ENCODE results near the gene SPTBN4. TPM values are rescaled to one million over a fixed set of nuclear protein-coding genes. Genes with fewer than 3 reads are reported as not detected.
A peak's percentile ranks its signal among the peaks of the same experiment; 100 is the strongest.

Gene SPTBN4
- total and polyA plus RNA-seq, 10 of the 15 experiments (the other 5 are each of a cell fraction or from before 2014, with no cell fraction given), result 0.04 to 1.1 (median 0.34) TPM; not detected in 1

GRCh38 chr19:40604647-40605215 lies 137.9 kb downstream of the SPTBN4 start:
- H2AFZ ChIP-seq (ENCODE audit: control insufficient read depth, low read depth, low read length), result peak overlapping the region; percentile 26
- no peak for DNase-seq (ENCODE audit: low read depth, low spot score)
- no peaks in the 10 kb centered on the region for H3K79me2 ChIP-seq (ENCODE audit: control insufficient read depth, insufficient read depth, low read length)
- no peaks in the 10 kb centered on the region for H4K20me1 ChIP-seq (ENCODE audit: control insufficient read depth, insufficient read depth)
- peak overlapping the region; percentile 71; the same call in 1 of the 2 replicates for H3K4me3 ChIP-seq
- intact Hi-C loops (cut with micrococcal nuclease; ENCODE audit: unreplicated experiment) (no loop called here), in situ Hi-C loops (cut with MboI) (loop anchor here (10.0 kb wide), 1 partner anchor 300 kb away; no protein-coding TSS in a partner anchor)
- no peak overlapping the region for H3K27ac ChIP-seq (ENCODE audit: control insufficient read depth, insufficient read depth)
- H3K9ac ChIP-seq (ENCODE audit: control insufficient read depth, insufficient read depth, low read length), result no peak overlapping the region
- no peak for ATAC-seq
- ChIA-PET SMC1A (ENCODE audit: uncharacterized antibody, unreplicated experiment) (interaction anchor here (0.7 to 5.3 kb wide), 4 partner anchors 29 to 299 kb away, joined by 3 to 35 read pairs (median 5); no protein-coding TSS in a partner anchor), POLR2A (interaction anchor here (1.1 to 3.8 kb wide), 4 partner anchors 10 to 256 kb away, joined by 3 to 24 read pairs (median 6); partner anchors contain the start of genes C19orf47 and PLD3), CTCF (interaction anchor here (0.7 to 6.0 kb wide), 16 partner anchors 9 to 256 kb away, joined by 3 to 106 read pairs (median 4); partner anchors contain the start of genes C19orf47 and PLD3), RAD21 (ENCODE audit: unreplicated experiment) (interaction anchor here (0.5 to 4.2 kb wide), 8 partner anchors 8 to 300 kb away, joined by 3 to 49 read pairs (median 4); partner anchors contain the start of gene BLVRB)
- peaks cover 7 to 8% of the 10 kb centered on the region in 2 experiments for H3K27me3 ChIP-seq (replicated peaks in 1 of 2; ENCODE audit: control insufficient read depth in 2 of 2, insufficient read depth in 2 of 2, low read length in 1 of 2)
- peaks cover 24% of the 10 kb centered on the region for H3K4me1 ChIP-seq (ENCODE audit: control insufficient read depth, insufficient read depth, low read length)
- no TSS peak for BruUV-seq (replicated peaks)
- whole genome bisulfite sequencing (ENCODE audit: insufficient coverage, insufficient replicate concordance, low lambda C conversion rate, missing lambda C conversion rate), result 42% methylated on average over 29 of the region's 29 CpGs
- no peaks in the 10 kb centered on the region for H3K36me3 ChIP-seq (ENCODE audit: control insufficient read depth in 2 of 2, insufficient read depth in 2 of 2, low read length in 1 of 2)
- H3K4me2 ChIP-seq (ENCODE audit: control insufficient read depth, insufficient read depth), result peak overlapping the region; percentile 94
- no peak for FAIRE-seq
- H3K9me3 ChIP-seq (replicated peaks; ENCODE audit: control insufficient read depth, insufficient read depth, low read length), result no peaks in the 10 kb centered on the region
- no peak for TF ChIP-seq ZBED1 (IDR thresholded peaks at IDR 0.05; ENCODE audit: borderline replicate concordance)
- TF ChIP-seq HSF1 (IDR thresholded peaks at IDR 0.05; ENCODE audit: low read depth, low read length), result no peak
- TF ChIP-seq PAX5 (IDR thresholded peaks at IDR 0.05; ENCODE audit: borderline replicate concordance, low read depth, low read length), result no peak
- no peak for TF ChIP-seq SKIL (IDR thresholded peaks at IDR 0.05; ENCODE audit: low read depth, poor library complexity, severe bottlenecking)
- no peak for TF ChIP-seq KAT2A (conservative IDR thresholded peaks at IDR 0.05; ENCODE audit: control insufficient read depth, low read depth, low read length)
- no peak for TF ChIP-seq WRNIP1 (IDR thresholded peaks at IDR 0.05; ENCODE audit: borderline replicate concordance, low read depth, low read length)
- no peak for TF ChIP-seq CTCF (IDR thresholded peaks at IDR 0.05 in 2 of 3, conservative IDR thresholded peaks at IDR 0.05 in 1 of 3; ENCODE audit: control insufficient read depth in 2 of 3, extremely low read depth in 1 of 3, insufficient read depth in 1 of 3, low read depth in 3 of 3, low read length in 3 of 3)
- no peak for TF ChIP-seq NKRF (conservative IDR thresholded peaks at IDR 0.05)
- TF ChIP-seq DPF2 (IDR thresholded peaks at IDR 0.05), result no peak
- TF ChIP-seq IRF5 (IDR thresholded peaks at IDR 0.05; ENCODE audit: borderline replicate concordance), result no peak
- no peak for TF ChIP-seq SIN3A (IDR thresholded peaks at IDR 0.05; ENCODE audit: low read depth, low read length)
- TF ChIP-seq RAD51 (IDR thresholded peaks at IDR 0.05), result no peak
- TF ChIP-seq TCF7 (IDR thresholded peaks at IDR 0.05; ENCODE audit: borderline replicate concordance), result no peak
- no peak for TF ChIP-seq EGR1 (IDR thresholded peaks at IDR 0.05; ENCODE audit: borderline replicate concordance in 1 of 2, low read depth in 2 of 2, low read length in 2 of 2)
